COR-L47 (cell line): ENCODE data around the gene PHLDA2.

Experiments
- DNase-seq: peaks from one replicate; lab custom pipeline; 2025; lab: John Stamatoyannopoulos, UW

PHLDA2 gene

DNA sequence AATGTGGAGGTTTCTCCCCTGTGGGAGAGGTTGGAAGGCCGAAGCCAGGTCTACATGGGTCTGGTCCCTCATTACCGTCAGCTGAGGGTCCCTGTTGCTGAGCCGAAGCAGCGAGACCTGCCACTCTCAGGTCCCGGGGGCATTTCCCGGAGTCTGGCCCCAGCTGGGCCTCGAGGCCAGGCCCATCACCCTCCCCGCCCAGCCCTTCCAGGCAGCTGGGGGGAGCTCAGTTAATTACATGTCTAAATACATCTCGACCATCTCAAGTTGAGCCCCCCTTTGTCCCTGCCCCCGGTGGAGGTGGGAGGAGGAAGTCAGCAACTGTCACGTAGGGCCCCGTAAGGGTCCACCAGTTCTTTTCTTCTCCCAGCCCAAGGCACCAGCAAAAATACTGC, 47.2 kb downstream of the PHLDA2 start:
- DNase-seq = no peak

DNA sequence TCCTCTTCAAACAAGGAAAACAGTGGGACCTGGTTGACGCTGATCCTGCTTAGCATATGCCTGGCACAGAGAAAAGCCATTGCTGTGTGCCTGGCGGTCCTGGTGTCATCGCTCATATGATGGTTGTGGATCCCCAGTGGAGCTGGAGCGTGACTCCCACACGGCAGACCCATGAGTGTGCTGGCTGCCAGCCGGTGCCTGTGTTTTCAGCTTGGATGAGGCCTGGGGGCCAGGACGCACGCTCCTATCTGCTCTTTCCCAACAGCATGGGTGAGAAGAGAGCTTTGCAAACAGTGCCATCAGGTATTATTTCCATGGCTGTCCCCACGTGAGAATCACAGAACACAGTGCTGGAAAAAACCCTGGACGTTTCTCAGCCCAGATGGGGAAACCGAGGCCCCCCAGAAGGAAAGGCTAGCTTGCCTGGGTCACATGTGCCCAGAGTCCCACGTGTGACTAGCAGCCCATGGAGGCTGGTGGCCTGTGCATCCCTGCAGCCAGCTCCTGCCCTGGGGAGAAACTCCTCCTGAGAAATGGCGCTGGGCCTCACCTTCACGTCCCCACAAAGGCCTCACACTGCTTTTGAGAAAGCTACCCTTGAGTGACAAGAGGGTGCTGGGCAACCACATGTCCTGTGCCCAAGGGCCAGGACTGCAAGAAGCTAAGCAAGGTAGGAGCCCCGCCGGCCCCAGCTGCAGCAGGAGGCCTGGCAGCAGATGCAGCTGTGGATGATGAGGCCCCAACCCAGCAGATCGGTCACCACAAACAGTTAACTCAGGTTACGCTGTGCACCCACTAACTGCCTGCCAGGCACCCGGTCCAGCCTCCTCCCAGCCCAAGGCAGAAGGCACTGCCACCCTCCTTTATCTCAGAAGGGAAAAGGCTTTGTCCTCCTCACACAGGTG, 47.9 kb downstream of the PHLDA2 start:
- no peak for DNase-seq

DNA sequence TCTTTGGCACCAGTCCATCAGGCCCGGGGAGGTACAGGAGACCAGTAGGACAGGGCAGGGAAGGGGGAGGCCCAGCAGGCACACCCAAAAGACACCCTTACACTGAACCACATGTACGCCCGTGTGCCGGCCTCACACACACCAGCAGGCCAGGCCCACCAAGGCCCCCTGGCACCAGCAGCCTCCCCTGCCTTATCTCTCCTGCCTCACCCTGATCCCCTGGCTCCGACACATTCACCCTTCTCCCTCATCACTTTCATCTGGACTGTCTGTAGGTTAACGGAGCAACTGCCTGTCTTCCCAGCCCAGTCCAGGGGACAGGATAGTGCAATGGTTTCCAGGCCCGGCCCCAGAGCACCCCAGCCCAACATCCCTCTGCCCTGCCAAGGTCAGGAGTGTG, 48.6 kb downstream of the PHLDA2 start:
- no peak for DNase-seq

DNA sequence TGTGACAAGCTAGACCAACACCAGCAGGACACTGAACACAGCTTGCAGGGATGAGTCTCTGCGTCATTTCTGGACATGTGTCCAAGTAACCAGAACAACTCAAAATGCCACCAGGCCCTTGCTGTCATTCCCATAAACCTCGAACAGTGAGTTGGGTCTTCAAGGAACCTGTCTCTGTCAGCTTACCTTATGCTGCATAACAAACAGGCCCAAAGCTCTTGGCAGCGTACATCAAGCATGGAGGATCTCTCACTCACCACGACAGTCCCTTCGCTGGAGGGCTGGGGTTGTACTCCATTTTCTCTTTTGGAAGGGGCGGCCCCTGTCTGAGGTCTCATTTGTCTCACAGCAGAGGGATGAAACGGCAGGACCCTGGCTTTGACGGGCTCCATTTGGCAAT, 50.4 kb downstream of the PHLDA2 start:
- DNase-seq = no peak
